ENCODE data around the gene LMLN.

The LMLN gene

DNA sequence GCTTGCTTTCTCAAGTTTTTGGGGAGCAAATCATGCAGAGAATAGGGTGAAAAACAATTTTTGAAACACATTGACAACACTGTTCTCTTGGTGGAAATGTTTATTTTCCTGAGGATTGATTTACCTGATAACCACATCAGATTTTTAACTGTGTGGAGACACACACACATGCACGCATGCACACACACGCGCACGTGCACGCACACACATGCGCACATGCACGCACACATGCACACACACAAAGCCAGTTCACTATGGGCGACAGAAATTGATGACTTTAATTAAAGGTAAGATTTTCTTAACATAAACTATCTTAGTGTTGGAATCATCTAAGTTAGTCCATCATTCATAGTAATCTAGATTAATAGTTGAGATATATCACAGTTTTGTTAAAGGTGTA, 15.3 kb downstream of the LMLN start:
- Histone ChIP-seq H2AFZ (ENCODE audit: low read depth, low read length, severe bottlenecking) (no peak overlapping the region), H3K79me2 (ENCODE audit: insufficient read depth, low read length) (no peaks in the 10 kb centered on the region), H4K20me1 (ENCODE audit: low read depth, low read length) (no peaks in the 10 kb centered on the region), H3K9me3 (ENCODE audit: insufficient read depth, low read length) (no peaks in the 10 kb centered on the region), H3K36me3 (ENCODE audit: low read length) (no peaks in the 10 kb centered on the region), H3K4me2 (ENCODE audit: low read depth, low read length, poor library complexity, severe bottlenecking) (no peak overlapping the region), H3K4me3 (ENCODE audit: insufficient read depth, low read length, poor library complexity, severe bottlenecking) (no peak overlapping the region), H3F3A (ENCODE audit: insufficient read depth) (no peaks in the 10 kb centered on the region), H3K9me2 (replicated peaks; ENCODE audit: insufficient read depth, low read length) (no peaks in the 10 kb centered on the region), H3K27ac (ENCODE audit: low read depth, low read length) (no peak overlapping the region), H3K9ac (ENCODE audit: low read length) (no peak overlapping the region), H3K27me3 (ENCODE audit: low read length) (no peaks in the 10 kb centered on the region)
- TF ChIP-seq CTCF (IDR thresholded peaks at IDR 0.05; ENCODE audit: insufficient read depth, low read length, poor library complexity, severe bottlenecking): no peak
- no peak for TF ChIP-seq EZH2phosphoT487 (conservative IDR thresholded peaks at IDR 0.05; ENCODE audit: low read length)

DNA sequence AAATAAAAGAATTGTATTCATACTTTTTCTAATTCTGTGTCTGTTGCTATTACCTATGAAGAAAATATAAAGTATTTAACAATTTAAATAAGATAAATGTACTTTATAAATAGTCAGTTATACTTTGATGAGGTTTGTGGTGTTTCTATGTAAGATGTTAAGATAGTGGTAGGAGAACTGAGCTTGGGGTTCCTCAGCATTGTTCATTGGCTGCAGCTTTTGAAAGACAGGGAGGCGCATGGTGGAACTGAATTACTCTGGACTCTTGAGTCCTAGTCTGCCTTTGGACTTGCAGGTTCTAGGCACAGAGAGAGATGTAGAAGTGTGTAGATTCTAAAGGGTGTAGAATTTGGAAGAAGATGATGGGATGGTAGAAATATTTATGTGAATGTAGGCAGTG, 23.1 kb downstream of the LMLN start:
- H3K4me2 ChIP-seq (ENCODE audit: low read depth, low read length, poor library complexity, severe bottlenecking): no peak overlapping the region
- H3K79me2 ChIP-seq (ENCODE audit: insufficient read depth, low read length): no peaks in the 10 kb centered on the region
- H3K27ac ChIP-seq (ENCODE audit: low read depth, low read length): no peak overlapping the region
- no peaks in the 10 kb centered on the region for H3K9me2 ChIP-seq (replicated peaks; ENCODE audit: insufficient read depth, low read length)
- no peak overlapping the region for H3K9ac ChIP-seq (ENCODE audit: low read length)
- no peaks in the 10 kb centered on the region for H3F3A ChIP-seq (ENCODE audit: insufficient read depth)
- H3K36me3 ChIP-seq (ENCODE audit: low read length): no peaks in the 10 kb centered on the region
- TF ChIP-seq CTCF (IDR thresholded peaks at IDR 0.05; ENCODE audit: insufficient read depth, low read length, poor library complexity, severe bottlenecking) (no peak), EZH2phosphoT487 (conservative IDR thresholded peaks at IDR 0.05; ENCODE audit: low read length) (no peak)
- H2AFZ ChIP-seq (ENCODE audit: low read depth, low read length, severe bottlenecking): no peak overlapping the region
- H4K20me1 ChIP-seq (ENCODE audit: low read depth, low read length): no peaks in the 10 kb centered on the region
- no peak overlapping the region for H3K4me3 ChIP-seq (ENCODE audit: insufficient read depth, low read length, poor library complexity, severe bottlenecking)
- no peaks in the 10 kb centered on the region for H3K27me3 ChIP-seq (ENCODE audit: low read length)
- no peaks in the 10 kb centered on the region for H3K9me3 ChIP-seq (ENCODE audit: insufficient read depth, low read length)

DNA sequence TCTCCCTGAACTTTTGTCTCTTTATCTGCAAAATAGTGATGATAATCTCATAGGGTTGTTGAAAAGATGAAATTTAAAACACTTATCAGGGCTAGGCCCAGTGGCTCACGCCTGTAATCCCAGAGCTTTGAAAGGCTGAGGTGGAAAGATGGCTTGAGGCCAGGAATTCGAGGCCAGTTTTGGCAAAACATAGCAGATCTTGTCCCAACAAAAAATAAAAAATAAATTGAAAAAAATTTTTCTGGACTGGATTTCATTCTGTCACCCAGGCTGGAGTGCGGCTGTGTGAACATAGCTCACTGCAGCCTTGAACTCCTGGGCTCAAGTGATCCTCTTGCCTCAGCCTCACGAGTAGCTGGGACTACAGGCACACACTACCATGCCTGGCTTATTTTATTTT, 29.6 kb downstream of the LMLN start:
- H3F3A ChIP-seq (ENCODE audit: insufficient read depth): no peaks in the 10 kb centered on the region
- TF ChIP-seq CTCF (IDR thresholded peaks at IDR 0.05; ENCODE audit: insufficient read depth, low read length, poor library complexity, severe bottlenecking) (no peak), EZH2phosphoT487 (conservative IDR thresholded peaks at IDR 0.05; ENCODE audit: low read length) (no peak)
- H3K36me3 ChIP-seq (ENCODE audit: low read length): no peaks in the 10 kb centered on the region

GRCh38 chr3:197994736-197995135, 34.7 kb downstream of the LMLN start:
- H4K20me1 ChIP-seq (ENCODE audit: low read depth, low read length): no peaks in the 10 kb centered on the region
- H3K9me3 ChIP-seq (ENCODE audit: insufficient read depth, low read length): no peaks in the 10 kb centered on the region
- no peak overlapping the region for H2AFZ ChIP-seq (ENCODE audit: low read depth, low read length, severe bottlenecking)
- TF ChIP-seq CTCF (IDR thresholded peaks at IDR 0.05; ENCODE audit: insufficient read depth, low read length, poor library complexity, severe bottlenecking) (no peak), EZH2phosphoT487 (conservative IDR thresholded peaks at IDR 0.05; ENCODE audit: low read length) (no peak)
- no peaks in the 10 kb centered on the region for H3K79me2 ChIP-seq (ENCODE audit: insufficient read depth, low read length)
- no peak overlapping the region for H3K4me2 ChIP-seq (ENCODE audit: low read depth, low read length, poor library complexity, severe bottlenecking)
- no peaks in the 10 kb centered on the region for H3K9me2 ChIP-seq (replicated peaks; ENCODE audit: insufficient read depth, low read length)
- H3K36me3 ChIP-seq (ENCODE audit: low read length): no peaks in the 10 kb centered on the region
- H3K27ac ChIP-seq (ENCODE audit: low read depth, low read length): no peak overlapping the region
- no peaks in the 10 kb centered on the region for H3F3A ChIP-seq (ENCODE audit: insufficient read depth)
- H3K4me3 ChIP-seq (ENCODE audit: insufficient read depth, low read length, poor library complexity, severe bottlenecking): no peak overlapping the region
- no peaks in the 10 kb centered on the region for H3K27me3 ChIP-seq (ENCODE audit: low read length)
- no peak overlapping the region for H3K9ac ChIP-seq (ENCODE audit: low read length)

More for the DNA sequence above, 29.6 kb downstream of the LMLN start:
- no peaks in the 10 kb centered on the region for H3K27me3 ChIP-seq (ENCODE audit: low read length)
- no peak overlapping the region for H3K9ac ChIP-seq (ENCODE audit: low read length)
- no peak overlapping the region for H3K4me3 ChIP-seq (ENCODE audit: insufficient read depth, low read length, poor library complexity, severe bottlenecking)
- no peaks in the 10 kb centered on the region for H3K79me2 ChIP-seq (ENCODE audit: insufficient read depth, low read length)
- no peak overlapping the region for H3K4me2 ChIP-seq (ENCODE audit: low read depth, low read length, poor library complexity, severe bottlenecking)
- H3K9me2 ChIP-seq (replicated peaks; ENCODE audit: insufficient read depth, low read length): no peaks in the 10 kb centered on the region
- no peak overlapping the region for H2AFZ ChIP-seq (ENCODE audit: low read depth, low read length, severe bottlenecking)
- H4K20me1 ChIP-seq (ENCODE audit: low read depth, low read length): no peaks in the 10 kb centered on the region
- H3K27ac ChIP-seq (ENCODE audit: low read depth, low read length): no peak overlapping the region
- H3K9me3 ChIP-seq (ENCODE audit: insufficient read depth, low read length): no peaks in the 10 kb centered on the region

All from SU-DHL-6 (cell line).